PC-9 (cell line): ENCODE results near the gene TEX54. TPM values are rescaled to one million over a fixed set of nuclear protein-coding genes. Genes with fewer than 3 reads are reported as not detected.
A peak's percentile ranks its signal among the peaks of the same experiment; 100 is the strongest.

Source experiments
- BruUV-seq: library from RNA; stranded (reverse); fragments of 400-500 nt; replicated peaks from 2 replicates; lab custom pipeline; 2021; lab: Mats Ljungman, UMichigan
- CTCF ChIA-PET: fragments of 300-600 bp; sonication (Branson Sonifier 250); formaldehyde crosslinking; loops from one replicate; lab custom pipeline; 2022; ENCODE audit warnings: antibody characterized with exemption; lab: Charles Lee
- POLR2A ChIA-PET: fragments of 300-600 bp; sonication (Branson Sonifier 250); formaldehyde crosslinking; loops from one replicate; lab custom pipeline; 2022; ENCODE audit warnings: antibody characterized with exemption; ENCODE audit not compliant: unreplicated experiment; lab: Charles Lee
- DNase-seq, 2 experiments: peaks; one replicate each; pipeline versions ENCODE4 v3.0.0 to v3.0.0-alpha.2; 2015 to 2022; ENCODE audit warnings: mixed read lengths in 1 of 2
- H2AFZ ChIP-seq: fragments of 200-600 bp; sonication (generic); 2 replicates; pipeline ENCODE4 v1.8.1; 2017; ENCODE audit warnings: antibody characterized with exemption
- H3F3A ChIP-seq: fragments of 200-600 bp; sonication (generic); 2 replicates; pipeline ENCODE4 v1.8.1; 2017; ENCODE audit warnings: antibody characterized with exemption, mild to moderate bottlenecking, low read depth; ENCODE audit not compliant: insufficient read depth
- H3K27ac ChIP-seq: fragments of 200-600 bp; sonication (generic); 2 replicates; pipeline ENCODE4 v1.6.1; 2016; ENCODE audit warnings: mixed run types
- H3K27me3 ChIP-seq: fragments of 200-600 bp; sonication (generic); 2 replicates; pipeline ENCODE4 v1.6.1; 2016; ENCODE audit warnings: low read depth, mixed run types; ENCODE audit not compliant: insufficient read depth
- H3K36me3 ChIP-seq: fragments of 200-600 bp; sonication (generic); 2 replicates; pipeline ENCODE4 v1.6.1; 2016; ENCODE audit warnings: low read depth, mixed run types
- H3K4me1 ChIP-seq: fragments of 200-600 bp; sonication (generic); replicated peaks from 2 replicates; pipeline ENCODE4 v1.6.1; 2016; ENCODE audit warnings: mixed run types; ENCODE audit not compliant: insufficient read depth
- H3K4me2 ChIP-seq: fragments of 200-600 bp; sonication (generic); 2 replicates; pipeline ENCODE4 v1.6.1; 2017; ENCODE audit warnings: mixed run types
- H3K4me3 ChIP-seq: fragments of 200-600 bp; sonication (generic); 2 replicates; pipeline ENCODE4 v1.6.1; 2016; ENCODE audit warnings: mixed run types
- H3K79me2 ChIP-seq: fragments of 200-600 bp; sonication (generic); 2 replicates; pipeline ENCODE4 v1.6.1; 2017; ENCODE audit warnings: low read depth, mixed run types
- H3K9me2 ChIP-seq: fragments of 200-600 bp; sonication (generic); 2 replicates; pipeline ENCODE4 v1.8.1; 2017; ENCODE audit warnings: mild to moderate bottlenecking; ENCODE audit not compliant: insufficient read depth
- H3K9me3 ChIP-seq: fragments of 200-600 bp; sonication (generic); 2 replicates; pipeline ENCODE4 v1.8.1; 2016; ENCODE audit warnings: low read depth; ENCODE audit not compliant: insufficient read depth
- H4K20me1 ChIP-seq: fragments of 200-600 bp; sonication (generic); 2 replicates; pipeline ENCODE4 v1.8.1; 2017; ENCODE audit not compliant: insufficient read depth
- EZH2 ChIP-seq: fragments of 200-600 bp; sonication (generic); IDR thresholded peaks from 2 replicates; pipeline ENCODE4 v1.8.0; 2017; ENCODE audit warnings: antibody characterized with exemption, low read depth
- intact Hi-C: fragments of 100-400 bp; cut with micrococcal nuclease; formaldehyde crosslinking; loops from one replicate; pipeline ENCODE4 v1.10.0; 2022; ENCODE audit not compliant: unreplicated experiment
- total RNA-seq: library from RNA; stranded (reverse); gene quantifications from 2 replicates; pipeline ENCODE4 v1.2.3, GENCODE V29; 2021
- TF ChIP-seq, protein P1 (sequence below): fragments of 200-600 bp; sonication (generic); conservative IDR thresholded peaks from 2 replicates; pipeline ENCODE4 v1.6.1; 2017; ENCODE audit warnings: mixed run types, antibody characterized with exemption, mild to moderate bottlenecking, moderate library complexity

The TEX54 gene
- total RNA-seq, 1 experiment from 2014 or later, result not detected

DNA sequence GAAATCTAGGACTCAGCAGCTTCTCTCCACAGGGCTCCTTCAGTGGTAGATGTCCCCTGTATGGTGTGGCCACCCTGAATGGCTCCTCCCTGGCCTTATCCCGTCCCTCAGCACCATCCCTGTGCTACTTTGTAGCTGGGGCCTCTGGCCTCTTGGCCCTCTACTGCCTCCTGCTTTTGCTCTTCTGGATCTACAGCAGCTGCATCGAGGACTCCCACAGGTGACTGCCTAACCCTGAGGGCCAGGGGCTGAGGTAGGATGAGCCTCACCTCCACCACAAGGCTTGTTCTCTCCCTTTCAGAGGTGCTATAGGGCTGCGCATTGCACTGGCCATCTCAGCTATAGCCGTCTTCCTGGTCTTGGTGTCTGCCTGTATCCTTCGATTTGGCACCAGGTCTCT, 43.6 kb downstream of the TEX54 start:
- Histone ChIP-seq H3K4me2 (peak overlapping the region; percentile 80), H3K27me3 (no peaks in the 10 kb centered on the region), H3K9me2 (no peaks in the 10 kb centered on the region), H3K4me1 (peaks cover 37% of the 10 kb centered on the region), H3K27ac (no peak overlapping the region), H3K79me2 (peaks cover 49% of the 10 kb centered on the region), H3F3A (peaks cover 79% of the 10 kb centered on the region), H3K9me3 (no peaks in the 10 kb centered on the region), H3K4me3 (peak overlapping the region; percentile 60; the same call in 1 of the 2 replicates), H3K36me3 (peaks cover 21% of the 10 kb centered on the region), H2AFZ (no peak overlapping the region), H4K20me1 (peaks cover 13% of the 10 kb centered on the region; the same call in 1 of the 2 replicates)
- ChIA-PET CTCF (interaction anchor here (0.6 to 0.8 kb wide), 2 partner anchors 35 to 125 kb away, joined by 3 read pairs; partner anchors contain the start of gene ZBTB3), POLR2A (interaction anchor here (0.5 to 0.7 kb wide), 2 partner anchors 52 to 92 kb away, joined by 3 to 4 read pairs; no protein-coding TSS in a partner anchor)
- TF ChIP-seq EZH2, result no peak
- TF ChIP-seq, protein P1, sequence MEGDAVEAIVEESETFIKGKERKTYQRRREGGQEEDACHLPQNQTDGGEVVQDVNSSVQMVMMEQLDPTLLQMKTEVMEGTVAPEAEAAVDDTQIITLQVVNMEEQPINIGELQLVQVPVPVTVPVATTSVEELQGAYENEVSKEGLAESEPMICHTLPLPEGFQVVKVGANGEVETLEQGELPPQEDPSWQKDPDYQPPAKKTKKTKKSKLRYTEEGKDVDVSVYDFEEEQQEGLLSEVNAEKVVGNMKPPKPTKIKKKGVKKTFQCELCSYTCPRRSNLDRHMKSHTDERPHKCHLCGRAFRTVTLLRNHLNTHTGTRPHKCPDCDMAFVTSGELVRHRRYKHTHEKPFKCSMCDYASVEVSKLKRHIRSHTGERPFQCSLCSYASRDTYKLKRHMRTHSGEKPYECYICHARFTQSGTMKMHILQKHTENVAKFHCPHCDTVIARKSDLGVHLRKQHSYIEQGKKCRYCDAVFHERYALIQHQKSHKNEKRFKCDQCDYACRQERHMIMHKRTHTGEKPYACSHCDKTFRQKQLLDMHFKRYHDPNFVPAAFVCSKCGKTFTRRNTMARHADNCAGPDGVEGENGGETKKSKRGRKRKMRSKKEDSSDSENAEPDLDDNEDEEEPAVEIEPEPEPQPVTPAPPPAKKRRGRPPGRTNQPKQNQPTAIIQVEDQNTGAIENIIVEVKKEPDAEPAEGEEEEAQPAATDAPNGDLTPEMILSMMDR, result no peak
- intact Hi-C loops, result loop anchor here (5.0 kb wide), 5 partner anchors 62 to 397 kb away; partner anchors contain the start of genes HNRNPUL2, SLC3A2, TTC9C and UBXN1
- BruUV-seq, result no TSS peak
- no peak for DNase-seq

- BruUV-seq, result no TSS peak
- DNase-seq, result peak; percentile 98
- CTCF ChIA-PET, result interaction anchor here (0.6 to 1.8 kb wide), 13 partner anchors 10 to 915 kb away, joined by 3 to 18 read pairs (median 4); partner anchors contain the start of genes POLR2G, TAF6L and ZBTB3
These were observed 45.5 kb downstream of the TEX54 start, which contains the start of gene TMEM179B for GRCh38 chr11:62787005-62787759. TMEM179B (plus strand) TSS chr11:62787402; CDS start chr11:62787432, 30 bp downstream.

More at GRCh38 chr11:62787005-62787759, 45.5 kb downstream of the TEX54 start, which contains the start of gene TMEM179B:
- Histone ChIP-seq H3K27ac (peak within 1 kb of the TSS; percentile 74), H3K36me3 (peaks cover 19% of the 10 kb centered on the region), H3K27me3 (no peaks in the 10 kb centered on the region), H3K4me2 (peak within 1 kb of the TSS; percentile 80), H3K4me3 (peak within 1 kb of the TSS; percentile 60), H3K79me2 (peaks cover 49% of the 10 kb centered on the region), H4K20me1 (peaks cover 13% of the 10 kb centered on the region; the same call in 1 of the 2 replicates), H3K9me2 (no peaks in the 10 kb centered on the region), H3K4me1 (peaks cover 32% of the 10 kb centered on the region), H3K9me3 (no peaks in the 10 kb centered on the region), H3F3A (peaks cover 69% of the 10 kb centered on the region), H2AFZ (peak within 1 kb of the TSS; percentile 76)
- intact Hi-C loops, result loop anchor here (1.0 to 5.0 kb wide), 8 partner anchors 18 to 395 kb away; partner anchors contain the start of genes HNRNPUL2, NXF1, SLC3A2 and TTC9C
- POLR2A ChIA-PET, result interaction anchor here (0.6 to 2.1 kb wide), 7 partner anchors 16 to 150 kb away, joined by 3 to 12 read pairs (median 5); partner anchors contain the start of genes C11orf98, CSKMT and TAF6L
- TF ChIP-seq EZH2, result no peak
- TF ChIP-seq, protein P1, result peak; percentile 29
